Activated T-cell treated with anti-CD3 and anti-CD28 coated beads, Interleukin-2, amount 50 U/mL, for 72 hours (primary cell): ENCODE results near the gene IL12B. TPM values are rescaled to one million over a fixed set of nuclear protein-coding genes. Genes with fewer than 3 reads are reported as not detected.

ENCODE experiments used
- ATAC-seq, 2 donors: fragments of 150-1000 bp; cut with Tn5 transposase; replicated peaks in 1 of 2; 2 replicates each; pipeline ENCODE4 v1.10.0; 2021; ENCODE audit warnings: moderate library complexity in 2 of 2, mild to moderate bottlenecking in 1 of 2
- DNase-seq, 2 donors: peaks; one replicate each; pipeline ENCODE4 v3.0.0; 2021 to 2022; ENCODE audit warnings: mixed read lengths in 1 of 2
- H3K27ac Mint-ChIP-seq: one replicate; pipeline ENCODE4 v1.8.0; 2022; ENCODE audit warnings: mild to moderate bottlenecking, moderate library complexity, mixed read lengths
- H3K27me3 Mint-ChIP-seq: one replicate; pipeline ENCODE4 v1.8.0; 2022; ENCODE audit warnings: low read depth, mixed read lengths
- H3K36me3 Mint-ChIP-seq, 2 donors: one replicate each; pipeline ENCODE4 v1.8.0; 2022; ENCODE audit warnings: mixed read lengths in 2 of 2, mild to moderate bottlenecking in 1 of 2; ENCODE audit not compliant: insufficient read depth in 2 of 2
- H3K4me1 Mint-ChIP-seq: one replicate; pipeline ENCODE4 v1.8.0; 2022; ENCODE audit warnings: low read depth, mixed read lengths
- H3K4me3 Mint-ChIP-seq, 2 donors: one replicate each; pipeline ENCODE4 v1.8.0; 2022; ENCODE audit warnings: mild to moderate bottlenecking in 2 of 2, mixed read lengths in 2 of 2, moderate library complexity in 2 of 2
- H3K9me3 Mint-ChIP-seq, 2 donors: one replicate each; pipeline ENCODE4 v1.8.0; 2022; ENCODE audit warnings: mixed read lengths in 2 of 2
- total RNA-seq, 2 donors: library from RNA; stranded (reverse); gene quantifications; one replicate each; pipeline ENCODE4 v1.2.3, GENCODE V29; 2022

The IL12B gene
- total RNA-seq, 2 donors from 2014 or later: not detected

DNA sequence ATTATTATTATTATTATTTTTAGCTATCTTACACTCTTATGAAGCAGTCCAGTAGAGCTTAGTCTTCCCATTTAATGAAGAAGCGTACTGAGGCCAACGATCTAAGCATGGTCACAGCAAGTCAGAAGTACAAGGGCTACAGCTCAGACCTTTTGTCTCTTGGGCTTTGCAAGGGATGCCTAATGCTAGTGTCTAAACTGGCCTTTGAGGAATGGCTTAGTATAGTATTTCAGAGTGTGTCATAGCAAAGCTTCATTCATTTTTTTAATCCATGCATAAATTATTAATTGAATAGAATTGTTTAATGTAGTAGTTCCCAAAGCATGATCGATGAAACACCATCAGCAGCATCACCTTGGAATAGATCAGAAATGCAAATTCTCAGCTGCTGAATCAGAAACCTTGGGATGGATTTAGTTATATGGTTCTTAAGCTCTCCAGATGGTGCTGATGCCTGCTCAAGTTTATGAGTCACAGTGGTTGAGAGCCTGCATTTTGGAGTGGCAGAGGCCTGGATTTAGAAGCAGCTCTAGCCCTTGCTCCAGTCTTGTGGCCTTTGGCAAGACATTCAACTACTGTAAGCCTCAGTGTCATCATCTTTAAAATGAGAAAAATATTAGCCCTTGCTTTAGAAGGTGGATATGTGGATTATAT, 6.1 kb downstream of the IL12B start:
- Mint-ChIP-seq H3K27me3 (peaks cover 13% of the 10 kb centered on the region), H3K27ac (no peak overlapping the region), H3K9me3 (no peaks in the 10 kb centered on the region), H3K36me3 (no peaks in the 10 kb centered on the region), H3K4me3 (no peak overlapping the region), H3K4me1 (no peaks in the 10 kb centered on the region)
- ATAC-seq (no peak), DNase-seq (no peak)

DNA sequence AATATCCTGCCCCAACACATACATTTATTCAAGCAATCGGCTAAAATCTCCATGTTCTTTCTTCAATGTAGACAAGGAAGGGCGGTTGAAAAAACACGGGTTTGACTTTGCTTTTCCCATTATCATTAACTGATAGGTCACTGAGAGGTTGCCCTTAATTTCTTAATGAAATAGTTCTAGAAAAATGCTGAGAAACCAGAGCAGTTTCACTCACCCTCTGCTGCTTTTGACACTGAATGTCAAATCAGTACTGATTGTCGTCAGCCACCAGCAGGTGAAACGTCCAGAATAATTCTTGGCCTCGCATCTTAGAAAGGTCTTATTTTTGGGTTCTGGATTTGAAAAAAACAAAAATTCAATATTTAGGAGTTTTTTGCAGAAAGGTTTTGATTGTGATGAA, 8.1 kb downstream of the IL12B start:
- H3K27ac Mint-ChIP-seq: no peak overlapping the region
- H3K4me1 Mint-ChIP-seq: no peaks in the 10 kb centered on the region
- no peaks in the 10 kb centered on the region for H3K36me3 Mint-ChIP-seq
- no peak for ATAC-seq
- no peaks in the 10 kb centered on the region for H3K9me3 Mint-ChIP-seq
- peaks cover 6% of the 10 kb centered on the region for H3K27me3 Mint-ChIP-seq
- H3K4me3 Mint-ChIP-seq: no peak overlapping the region
- no peak for DNase-seq

- no peak for ATAC-seq
- H3K27ac Mint-ChIP-seq: no peak overlapping the region
- no peaks in the 10 kb centered on the region for H3K27me3 Mint-ChIP-seq
Observed at GRCh38 chr5:159319832-159320231, 10.5 kb downstream of the IL12B start.

DNA sequence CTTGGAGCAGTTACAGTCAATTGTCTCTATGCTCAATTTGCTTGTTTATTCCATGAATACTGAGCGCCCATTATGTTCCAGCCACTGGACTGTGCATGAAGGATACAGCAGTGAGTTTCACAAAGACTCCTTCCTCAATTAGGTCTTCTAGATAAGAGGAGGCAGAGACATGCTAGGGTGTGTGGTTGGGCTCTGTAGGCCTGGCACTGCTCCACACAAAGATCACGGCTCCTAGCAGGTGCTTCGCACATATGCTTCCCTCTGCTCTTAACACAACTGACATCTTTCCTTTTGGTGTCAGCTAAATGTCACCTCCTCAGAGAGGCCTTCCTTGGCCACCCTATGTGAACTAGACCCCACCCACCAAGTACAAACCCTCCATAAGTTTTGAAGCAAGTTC, 10.9 kb downstream of the IL12B start:
- H3K4me1 Mint-ChIP-seq: no peaks in the 10 kb centered on the region
- no peak for DNase-seq
- no peaks in the 10 kb centered on the region for H3K27me3 Mint-ChIP-seq
- H3K9me3 Mint-ChIP-seq: no peaks in the 10 kb centered on the region
- H3K27ac Mint-ChIP-seq: no peak overlapping the region
- no peak for ATAC-seq
- H3K4me3 Mint-ChIP-seq: no peak overlapping the region
- no peaks in the 10 kb centered on the region for H3K36me3 Mint-ChIP-seq

More at GRCh38 chr5:159319832-159320231, 10.5 kb downstream of the IL12B start:
- H3K4me3 Mint-ChIP-seq: no peak overlapping the region
- DNase-seq: no peak
- H3K36me3 Mint-ChIP-seq: no peaks in the 10 kb centered on the region
- no peaks in the 10 kb centered on the region for H3K4me1 Mint-ChIP-seq
- H3K9me3 Mint-ChIP-seq: no peaks in the 10 kb centered on the region

GRCh38 chr5:159318448-159318847, 11.8 kb downstream of the IL12B start:
- no peak for ATAC-seq
- no peak for DNase-seq
- Mint-ChIP-seq H3K27me3 (no peaks in the 10 kb centered on the region), H3K36me3 (no peaks in the 10 kb centered on the region), H3K4me1 (no peaks in the 10 kb centered on the region), H3K27ac (no peak overlapping the region), H3K4me3 (no peak overlapping the region), H3K9me3 (no peaks in the 10 kb centered on the region)

- Mint-ChIP-seq H3K4me1 (no peaks in the 10 kb centered on the region), H3K27ac (no peak overlapping the region), H3K27me3 (peaks cover 6% of the 10 kb centered on the region), H3K36me3 (no peaks in the 10 kb centered on the region), H3K9me3 (no peaks in the 10 kb centered on the region), H3K4me3 (no peak overlapping the region)
- no peak for DNase-seq
- ATAC-seq: no peak
Observed at GRCh38 chr5:159317849-159318248, 12.4 kb downstream of the IL12B start.

DNA sequence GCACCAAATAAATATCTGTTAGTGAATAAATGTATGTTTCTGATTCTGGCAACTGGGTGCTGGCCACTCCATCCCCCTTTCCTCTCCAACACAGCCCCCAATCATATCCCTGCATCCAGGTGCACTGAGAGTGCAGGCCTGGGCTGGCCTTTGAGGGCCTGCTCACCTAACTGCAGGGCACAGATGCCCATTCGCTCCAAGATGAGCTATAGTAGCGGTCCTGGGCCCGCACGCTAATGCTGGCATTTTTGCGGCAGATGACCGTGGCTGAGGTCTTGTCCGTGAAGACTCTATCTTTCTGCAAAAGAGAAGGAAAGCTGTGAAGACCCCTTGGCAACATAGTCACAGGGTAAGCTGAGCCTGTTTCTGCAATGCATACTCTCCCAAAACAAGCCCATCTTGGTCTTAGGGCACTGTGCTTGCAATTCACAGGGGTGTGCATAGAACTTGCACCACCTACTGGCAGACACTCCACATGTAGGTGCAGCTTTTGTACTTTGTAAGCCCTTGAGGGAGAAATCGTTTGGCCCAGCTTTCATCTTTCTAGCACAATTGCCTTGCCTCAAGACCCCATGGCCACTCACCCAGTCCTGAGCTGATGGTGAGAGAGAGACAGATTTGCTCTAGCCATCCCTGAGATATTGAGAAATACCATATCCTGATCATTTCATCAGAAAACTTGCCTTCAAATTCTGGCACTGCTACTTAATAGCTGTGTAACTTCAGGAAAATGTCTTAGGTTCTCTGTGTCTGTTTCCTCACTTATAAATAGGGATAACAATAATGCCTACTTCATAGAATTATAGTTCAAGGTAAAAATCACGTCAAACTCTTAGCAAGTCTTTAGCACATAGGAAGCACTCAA, 13.5 kb downstream of the IL12B start:
- H3K27ac Mint-ChIP-seq: no peak overlapping the region
- no peak overlapping the region for H3K4me3 Mint-ChIP-seq
- H3K4me1 Mint-ChIP-seq: no peaks in the 10 kb centered on the region
- DNase-seq (peak; percentile 23 to 43), ATAC-seq (peak; percentile 70 to 71)
- no peaks in the 10 kb centered on the region for H3K36me3 Mint-ChIP-seq
- no peaks in the 10 kb centered on the region for H3K9me3 Mint-ChIP-seq
- peaks cover 14% of the 10 kb centered on the region for H3K27me3 Mint-ChIP-seq

- no peaks in the 10 kb centered on the region for H3K9me3 Mint-ChIP-seq
- peaks cover 37% of the 10 kb centered on the region for H3K27me3 Mint-ChIP-seq
- no peaks in the 10 kb centered on the region for H3K36me3 Mint-ChIP-seq
- no peak overlapping the region for H3K27ac Mint-ChIP-seq
- no peak overlapping the region for H3K4me3 Mint-ChIP-seq
- no peak for DNase-seq
- ATAC-seq: no peak
- H3K4me1 Mint-ChIP-seq: peaks cover 13% of the 10 kb centered on the region
Observed at GRCh38 chr5:159313197-159313596, 17.1 kb downstream of the IL12B start.

DNA sequence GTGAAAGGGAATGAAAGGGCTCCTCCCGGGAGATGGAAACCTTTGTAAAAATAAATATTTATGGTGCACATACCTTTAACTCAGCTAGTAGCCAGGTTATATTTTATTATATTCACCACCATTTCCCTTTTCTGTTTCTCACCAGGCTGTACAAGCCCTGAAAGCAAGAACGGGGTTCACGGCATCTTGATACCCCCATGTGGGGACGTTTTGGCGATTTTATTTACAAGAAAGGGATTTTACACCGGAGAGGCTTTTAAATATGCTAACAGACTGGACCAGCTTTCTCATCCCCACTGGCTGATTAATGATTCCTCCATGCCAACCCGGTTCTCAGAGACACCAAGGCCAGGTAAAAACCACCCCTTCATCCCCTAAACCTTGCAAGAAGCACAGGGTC, 19.2 kb downstream of the IL12B start:
- Mint-ChIP-seq H3K27ac (no peak overlapping the region), H3K27me3 (peaks cover 40% of the 10 kb centered on the region), H3K4me3 (peak overlapping the region; percentile 49 to 70), H3K36me3 (no peaks in the 10 kb centered on the region), H3K9me3 (no peaks in the 10 kb centered on the region), H3K4me1 (peaks cover 13% of the 10 kb centered on the region)
- ATAC-seq: no peak
- DNase-seq: no peak

DNA sequence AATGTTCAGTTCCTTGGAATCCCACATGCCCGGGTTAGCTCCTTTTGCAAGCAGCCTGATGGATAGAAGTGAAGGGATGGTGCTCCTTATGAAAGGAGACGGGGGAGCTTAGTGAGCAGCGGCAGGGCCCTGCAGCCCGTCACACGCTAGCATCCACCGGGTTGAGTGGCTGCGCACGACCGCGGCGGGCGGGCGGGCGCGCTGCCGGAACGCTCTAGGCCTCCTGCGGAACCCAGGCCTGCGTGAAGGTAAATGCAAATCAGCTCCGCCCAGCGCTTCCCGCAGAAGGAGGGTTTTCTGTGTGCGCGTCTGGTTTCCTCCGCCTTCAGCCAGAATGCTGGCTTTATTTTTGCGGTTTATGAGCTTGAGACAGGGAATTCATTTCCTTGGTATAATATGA, 19.8 kb downstream of the IL12B start:
- peak overlapping the region; percentile 49 to 70 for H3K4me3 Mint-ChIP-seq
- no peaks in the 10 kb centered on the region for H3K36me3 Mint-ChIP-seq
- H3K9me3 Mint-ChIP-seq: no peaks in the 10 kb centered on the region
- H3K4me1 Mint-ChIP-seq: peaks cover 13% of the 10 kb centered on the region
- H3K27ac Mint-ChIP-seq: no peak overlapping the region
- peak; percentile 74 to 78 for ATAC-seq
- peak; percentile 15 to 38 for DNase-seq
- peaks cover 40% of the 10 kb centered on the region for H3K27me3 Mint-ChIP-seq

DNA sequence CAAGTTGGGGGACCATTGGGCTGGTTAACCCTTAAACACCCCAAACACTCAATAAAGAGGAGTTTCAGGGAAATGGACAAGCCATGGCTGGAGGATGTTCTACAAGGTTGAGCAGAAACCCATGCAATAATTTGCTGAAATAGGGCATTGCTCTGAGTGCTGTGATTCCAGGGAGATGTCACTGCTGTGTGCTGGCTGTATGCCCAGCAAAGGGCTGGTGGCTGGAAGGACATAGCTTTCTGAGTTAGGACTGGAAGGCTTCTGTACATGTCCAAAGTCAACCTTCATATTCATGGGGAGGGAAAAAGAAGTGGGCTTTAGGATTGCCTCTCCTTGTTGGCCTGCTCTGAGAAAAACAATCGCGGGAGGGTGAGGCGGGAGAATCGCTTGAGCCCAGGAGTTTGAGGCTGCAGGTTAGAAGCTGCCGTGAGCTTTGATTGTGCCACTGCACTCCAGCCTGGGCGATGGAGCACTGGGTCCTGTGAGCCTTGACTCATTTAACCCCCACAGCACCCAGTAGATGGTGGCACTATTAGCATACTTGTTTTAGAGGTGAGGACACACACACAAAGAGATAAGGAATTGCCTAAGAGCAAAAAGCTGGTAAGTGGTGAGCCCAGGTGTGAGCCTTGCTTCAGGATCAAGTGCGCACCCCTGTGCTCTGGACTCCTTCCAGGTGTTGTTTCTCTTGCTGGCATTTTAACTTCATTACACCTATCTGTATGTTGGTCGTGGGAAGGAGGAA, 20.4 kb downstream of the IL12B start:
- no peak for ATAC-seq
- Mint-ChIP-seq H3K4me3 (peak overlapping the region in 1 of 2 donors; percentile 70), H3K27ac (no peak overlapping the region), H3K36me3 (no peaks in the 10 kb centered on the region), H3K9me3 (no peaks in the 10 kb centered on the region), H3K27me3 (peaks cover 40% of the 10 kb centered on the region), H3K4me1 (peaks cover 13% of the 10 kb centered on the region)
- DNase-seq: no peak

DNA sequence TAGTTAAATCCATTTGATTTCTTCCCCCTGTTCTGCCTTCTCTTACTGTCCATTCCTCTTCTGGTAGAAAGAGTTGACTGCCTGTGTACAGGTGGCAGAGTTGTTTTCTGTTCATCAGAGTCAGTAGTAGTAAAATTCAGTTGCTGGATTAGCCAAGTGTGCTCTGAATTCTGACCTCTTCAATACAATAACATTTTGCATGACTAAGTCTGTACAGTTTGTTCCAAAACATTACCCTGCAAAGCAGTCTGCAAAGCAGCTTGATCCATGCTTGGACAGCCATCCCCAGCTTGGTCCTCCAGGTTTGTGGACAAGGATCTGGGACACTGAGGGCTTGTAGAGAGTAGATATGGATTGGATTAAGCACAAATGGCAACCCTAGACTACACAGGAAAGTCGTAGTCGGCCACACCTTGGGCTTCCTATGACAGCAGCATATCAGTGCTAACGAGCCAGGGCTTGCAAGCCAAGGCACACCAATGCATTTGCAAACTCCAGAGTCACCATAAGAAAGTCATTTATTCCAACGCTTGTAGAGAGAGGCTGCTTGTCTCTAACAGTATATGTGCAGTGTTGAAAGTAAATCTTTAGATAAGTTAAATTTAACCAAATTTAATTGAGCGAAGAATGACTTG, 25.2 kb downstream of the IL12B start:
- peaks cover 15% of the 10 kb centered on the region for H3K27me3 Mint-ChIP-seq
- H3K36me3 Mint-ChIP-seq: peaks cover 9 to 12% of the 10 kb centered on the region in 2 donors
- peaks cover 10 to 11% of the 10 kb centered on the region in 2 donors for H3K9me3 Mint-ChIP-seq

DNA sequence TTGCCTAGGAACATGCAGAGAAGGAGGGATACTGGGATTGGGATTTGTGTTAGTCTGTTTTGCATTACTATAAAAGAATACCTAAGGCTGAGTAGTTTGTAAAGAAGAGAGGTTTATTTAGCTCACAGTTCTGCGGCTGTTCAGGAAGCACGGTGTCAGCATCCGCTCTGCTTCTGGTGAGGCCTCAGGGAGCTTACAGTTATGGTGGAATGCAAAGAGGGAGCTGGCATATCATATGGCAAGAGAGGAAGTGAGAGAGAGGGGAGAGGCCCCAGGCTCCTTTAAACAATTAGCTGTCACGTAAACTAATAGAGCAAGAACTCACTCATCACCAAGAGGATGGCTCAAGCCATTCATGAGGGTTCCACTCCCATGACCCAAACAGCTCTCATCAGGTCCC, 27.0 kb downstream of the IL12B start:
- DNase-seq (no peak), ATAC-seq (no peak)
- peaks cover 14% of the 10 kb centered on the region in 2 donors for H3K36me3 Mint-ChIP-seq
- H3K4me1 Mint-ChIP-seq: no peaks in the 10 kb centered on the region
- H3K27ac Mint-ChIP-seq: no peak overlapping the region
- H3K27me3 Mint-ChIP-seq: peaks cover 3% of the 10 kb centered on the region
- H3K9me3 Mint-ChIP-seq: peaks cover 14 to 16% of the 10 kb centered on the region in 2 donors
- no peak overlapping the region for H3K4me3 Mint-ChIP-seq

More for the DNA sequence above, 25.2 kb downstream of the IL12B start:
- H3K27ac Mint-ChIP-seq: no peak overlapping the region
- no peak overlapping the region for H3K4me3 Mint-ChIP-seq
- ATAC-seq (no peak), DNase-seq (no peak)
- H3K4me1 Mint-ChIP-seq: peaks cover 3% of the 10 kb centered on the region
